ENCODE results near the gene MEF2D.

MEF2D gene

DNA sequence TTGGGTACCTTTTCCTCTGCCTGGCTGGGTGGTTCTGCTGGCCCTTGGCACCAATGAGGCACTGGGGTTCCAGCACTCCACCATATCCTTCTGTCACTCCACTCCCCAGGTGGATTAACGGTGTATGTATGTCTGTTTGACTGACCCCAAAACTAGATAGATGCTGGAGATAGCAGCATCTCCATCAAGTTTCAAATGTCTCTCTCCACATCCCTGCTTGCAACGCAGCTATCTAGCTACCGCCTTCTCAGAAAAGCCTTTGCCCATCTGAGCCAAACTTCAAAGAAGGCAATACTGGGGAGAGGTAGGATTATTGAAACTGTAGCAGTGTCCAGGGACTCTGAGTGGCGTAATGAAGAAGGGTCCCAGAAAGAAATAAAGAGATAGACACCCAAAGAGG, 67.5 kb downstream of the MEF2D start:
- Histone ChIP-seq H4K91ac (ENCODE audit: low read depth, low read length, poor library complexity) (no peak overlapping the region), H3K9me3 (replicated peaks in 1 of 2; ENCODE audit: control insufficient read depth in 2 of 2, insufficient read depth in 1 of 2, low read depth in 1 of 2, low read length in 2 of 2) (peaks cover 0 to 2% of the 10 kb centered on the region in 2 donors), H2BK15ac (ENCODE audit: low read length) (no peak overlapping the region), H3K27ac (replicated peaks; ENCODE audit: low read length) (no peak overlapping the region), H3K4ac (ENCODE audit: low read length) (no peak overlapping the region), H2BK120ac (ENCODE audit: low read depth, low read length) (no peak overlapping the region), H3K23ac (ENCODE audit: low read depth, low read length, poor library complexity) (no peak overlapping the region), H2AFZ (ENCODE audit: low read length) (no peak overlapping the region), H3K27me3 (ENCODE audit: control insufficient read depth in 3 of 3, insufficient read depth in 3 of 3, low read depth in 1 of 3, low read length in 3 of 3) (peaks cover 53 to 99% (median 98%) of the 10 kb centered on the region in 3 experiments), H3K14ac (ENCODE audit: low read length) (no peak overlapping the region), H3K18ac (ENCODE audit: low read length) (no peak overlapping the region), H4K8ac (ENCODE audit: low read depth, low read length) (no peak overlapping the region), H2BK5ac (ENCODE audit: low read length) (no peak overlapping the region), H3K36me3 (replicated peaks in 1 of 2; ENCODE audit: control insufficient read depth in 2 of 2, insufficient read depth in 2 of 2, low read length in 2 of 2) (no peaks in the 10 kb centered on the region), H3K4me1 (ENCODE audit: control insufficient read depth in 2 of 2, insufficient read depth in 1 of 2, low read depth in 1 of 2, low read length in 2 of 2) (peaks cover 2 to 18% of the 10 kb centered on the region in 2 donors), H3K9ac (ENCODE audit: low read depth, low read length, poor library complexity) (no peak overlapping the region), H3K4me2 (ENCODE audit: insufficient read depth, low read length, poor library complexity, severe bottlenecking) (no peak overlapping the region), H3K4me3 (ENCODE audit: low read length in 2 of 2) (no peak overlapping the region), H2AK5ac (ENCODE audit: low read depth, low read length) (no peak overlapping the region), H3K79me1 (ENCODE audit: low read depth, low read length) (no peaks in the 10 kb centered on the region), H2BK12ac (ENCODE audit: low read length) (no peak overlapping the region)
- no peak for DNase-seq (ENCODE audit: low spot score)
- WGBS, 2 donors (ENCODE audit: extremely low coverage in 2 of 2, insufficient read length in 2 of 2, insufficient replicate concordance in 1 of 2): no CpG with 5 or more reads among the region's 4 CpGs

DNA sequence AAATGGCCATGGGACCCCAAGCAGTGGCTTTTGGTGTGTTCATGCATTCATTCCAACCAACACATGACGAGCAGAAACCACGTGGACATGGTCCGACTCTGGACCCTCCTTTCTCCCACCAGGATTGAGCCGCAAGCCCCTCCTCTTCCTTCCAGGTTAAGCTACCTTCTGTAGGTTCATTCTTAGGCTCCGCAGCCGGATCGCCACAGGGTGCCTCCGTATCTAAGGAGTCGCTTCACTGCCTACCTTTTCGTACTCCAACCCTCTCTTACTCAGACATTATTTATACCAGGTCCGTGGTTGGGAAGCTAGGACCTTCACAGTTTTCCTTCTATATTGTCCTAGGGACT, 67.9 kb downstream of the MEF2D start:
- Histone ChIP-seq H2BK5ac (ENCODE audit: low read length) (no peak overlapping the region), H3K9me3 (replicated peaks in 1 of 2; ENCODE audit: control insufficient read depth in 2 of 2, insufficient read depth in 1 of 2, low read depth in 1 of 2, low read length in 2 of 2) (peaks cover 0 to 2% of the 10 kb centered on the region in 2 donors), H4K91ac (ENCODE audit: low read depth, low read length, poor library complexity) (no peak overlapping the region), H3K36me3 (replicated peaks in 1 of 2; ENCODE audit: control insufficient read depth in 2 of 2, insufficient read depth in 2 of 2, low read length in 2 of 2) (no peaks in the 10 kb centered on the region), H2BK15ac (ENCODE audit: low read length) (no peak overlapping the region), H4K8ac (ENCODE audit: low read depth, low read length) (no peak overlapping the region), H3K4me2 (ENCODE audit: insufficient read depth, low read length, poor library complexity, severe bottlenecking) (no peak overlapping the region), H3K18ac (ENCODE audit: low read length) (no peak overlapping the region), H3K4me3 (ENCODE audit: low read length in 2 of 2) (no peak overlapping the region), H3K14ac (ENCODE audit: low read length) (no peak overlapping the region), H3K4ac (ENCODE audit: low read length) (no peak overlapping the region), H3K27ac (replicated peaks; ENCODE audit: low read length) (no peak overlapping the region), H2AK5ac (ENCODE audit: low read depth, low read length) (no peak overlapping the region), H3K4me1 (ENCODE audit: control insufficient read depth in 2 of 2, insufficient read depth in 1 of 2, low read depth in 1 of 2, low read length in 2 of 2) (peaks cover 2 to 18% of the 10 kb centered on the region in 2 donors), H3K23ac (ENCODE audit: low read depth, low read length, poor library complexity) (no peak overlapping the region), H3K79me1 (ENCODE audit: low read depth, low read length) (no peaks in the 10 kb centered on the region), H3K27me3 (ENCODE audit: control insufficient read depth in 3 of 3, insufficient read depth in 3 of 3, low read depth in 1 of 3, low read length in 3 of 3) (peaks cover 53 to 99% (median 98%) of the 10 kb centered on the region in 3 experiments), H2AFZ (ENCODE audit: low read length) (no peak overlapping the region), H3K9ac (ENCODE audit: low read depth, low read length, poor library complexity) (no peak overlapping the region), H2BK12ac (ENCODE audit: low read length) (no peak overlapping the region), H2BK120ac (ENCODE audit: low read depth, low read length) (no peak overlapping the region)
- WGBS, 2 donors (ENCODE audit: extremely low coverage in 2 of 2, insufficient read length in 2 of 2, insufficient replicate concordance in 1 of 2): no CpG with 5 or more reads among the region's 11 CpGs
- DNase-seq (ENCODE audit: low spot score): no peak

GRCh38 chr1:156431769-156432668, 68.6 kb downstream of the MEF2D start:
- Histone ChIP-seq H3K18ac (ENCODE audit: low read length) (no peak overlapping the region), H3K9ac (ENCODE audit: low read depth, low read length, poor library complexity) (no peak overlapping the region), H3K4me1 (ENCODE audit: control insufficient read depth in 2 of 2, insufficient read depth in 1 of 2, low read depth in 1 of 2, low read length in 2 of 2) (peaks cover 2 to 16% of the 10 kb centered on the region in 2 donors), H3K36me3 (replicated peaks in 1 of 2; ENCODE audit: control insufficient read depth in 2 of 2, insufficient read depth in 2 of 2, low read length in 2 of 2) (no peaks in the 10 kb centered on the region), H3K4me2 (ENCODE audit: insufficient read depth, low read length, poor library complexity, severe bottlenecking) (no peak overlapping the region), H3K23ac (ENCODE audit: low read depth, low read length, poor library complexity) (no peak overlapping the region), H2AFZ (ENCODE audit: low read length) (no peak overlapping the region), H3K27me3 (ENCODE audit: control insufficient read depth in 3 of 3, insufficient read depth in 3 of 3, low read depth in 1 of 3, low read length in 3 of 3) (peaks cover 48 to 99% (median 98%) of the 10 kb centered on the region in 3 experiments), H2BK15ac (ENCODE audit: low read length) (no peak overlapping the region), H3K9me3 (replicated peaks in 1 of 2; ENCODE audit: control insufficient read depth in 2 of 2, insufficient read depth in 1 of 2, low read depth in 1 of 2, low read length in 2 of 2) (peaks cover 0 to 2% of the 10 kb centered on the region in 2 donors), H3K27ac (replicated peaks; ENCODE audit: low read length) (no peak overlapping the region), H2AK5ac (ENCODE audit: low read depth, low read length) (no peak overlapping the region), H2BK12ac (ENCODE audit: low read length) (no peak overlapping the region), H2BK5ac (ENCODE audit: low read length) (no peak overlapping the region), H3K4ac (ENCODE audit: low read length) (no peak overlapping the region), H3K4me3 (ENCODE audit: low read length in 2 of 2) (no peak overlapping the region), H2BK120ac (ENCODE audit: low read depth, low read length) (no peak overlapping the region), H3K79me1 (ENCODE audit: low read depth, low read length) (no peaks in the 10 kb centered on the region), H4K8ac (ENCODE audit: low read depth, low read length) (no peak overlapping the region), H3K14ac (ENCODE audit: low read length) (no peak overlapping the region), H4K91ac (ENCODE audit: low read depth, low read length, poor library complexity) (no peak overlapping the region)
- no CpG with 5 or more reads among the region's 12 CpGs for WGBS, 2 donors (ENCODE audit: extremely low coverage in 2 of 2, insufficient read length in 2 of 2, insufficient replicate concordance in 1 of 2)
- DNase-seq (ENCODE audit: low spot score): no peak

DNA sequence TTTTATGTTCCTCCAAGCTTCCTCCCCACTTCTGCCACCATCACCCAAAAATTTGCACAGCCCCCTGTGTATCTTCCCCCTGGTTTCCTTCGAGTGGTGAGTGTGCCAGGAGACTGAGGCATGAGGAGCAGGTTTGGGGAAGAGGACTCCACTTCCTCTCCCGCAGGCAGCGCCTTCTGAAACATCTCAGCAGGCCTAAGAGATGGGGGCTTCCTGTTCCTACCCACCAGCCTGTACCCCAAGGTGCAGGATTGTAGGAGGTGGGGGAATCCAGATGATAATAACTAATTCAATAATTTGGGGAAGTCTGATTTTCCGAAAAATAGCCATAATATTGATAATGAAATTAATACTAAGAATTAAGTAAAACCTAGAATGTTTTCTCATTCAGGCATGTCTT, 69.2 kb downstream of the MEF2D start:
- H3K9me3 ChIP-seq (replicated peaks in 1 of 2; ENCODE audit: control insufficient read depth in 2 of 2, insufficient read depth in 1 of 2, low read depth in 1 of 2, low read length in 2 of 2): peaks cover 0 to 2% of the 10 kb centered on the region in 2 donors
- peaks cover 48 to 99% (median 98%) of the 10 kb centered on the region in 3 experiments for H3K27me3 ChIP-seq (ENCODE audit: control insufficient read depth in 3 of 3, insufficient read depth in 3 of 3, low read depth in 1 of 3, low read length in 3 of 3)
- WGBS, 2 donors (ENCODE audit: extremely low coverage in 2 of 2, insufficient read length in 2 of 2, insufficient replicate concordance in 1 of 2): no CpG with 5 or more reads among the region's 4 CpGs
- H2BK12ac ChIP-seq (ENCODE audit: low read length): no peak overlapping the region
- no peaks in the 10 kb centered on the region for H3K79me1 ChIP-seq (ENCODE audit: low read depth, low read length)
- H4K91ac ChIP-seq (ENCODE audit: low read depth, low read length, poor library complexity): no peak overlapping the region
- H3K9ac ChIP-seq (ENCODE audit: low read depth, low read length, poor library complexity): no peak overlapping the region
- no peak overlapping the region for H3K4me3 ChIP-seq (ENCODE audit: low read length in 2 of 2)
- H3K4me1 ChIP-seq (ENCODE audit: control insufficient read depth in 2 of 2, insufficient read depth in 1 of 2, low read depth in 1 of 2, low read length in 2 of 2): peaks cover 2 to 16% of the 10 kb centered on the region in 2 donors
- H3K4me2 ChIP-seq (ENCODE audit: insufficient read depth, low read length, poor library complexity, severe bottlenecking): no peak overlapping the region
- no peak overlapping the region for H3K27ac ChIP-seq (replicated peaks; ENCODE audit: low read length)
- H4K8ac ChIP-seq (ENCODE audit: low read depth, low read length): no peak overlapping the region
- H2AK5ac ChIP-seq (ENCODE audit: low read depth, low read length): no peak overlapping the region
- H3K36me3 ChIP-seq (replicated peaks in 1 of 2; ENCODE audit: control insufficient read depth in 2 of 2, insufficient read depth in 2 of 2, low read length in 2 of 2): no peaks in the 10 kb centered on the region
- no peak overlapping the region for H2BK5ac ChIP-seq (ENCODE audit: low read length)
- no peak overlapping the region for H2BK15ac ChIP-seq (ENCODE audit: low read length)
- no peak overlapping the region for H3K4ac ChIP-seq (ENCODE audit: low read length)
- H3K18ac ChIP-seq (ENCODE audit: low read length): no peak overlapping the region
- H2BK120ac ChIP-seq (ENCODE audit: low read depth, low read length): no peak overlapping the region
- no peak overlapping the region for H2AFZ ChIP-seq (ENCODE audit: low read length)
- H3K23ac ChIP-seq (ENCODE audit: low read depth, low read length, poor library complexity): no peak overlapping the region
- DNase-seq (ENCODE audit: low spot score): no peak
- no peak overlapping the region for H3K14ac ChIP-seq (ENCODE audit: low read length)

Measured in neuronal stem cell (in vitro differentiated cells).